Loucy (cell line): ENCODE measurements around the gene CLPSL2.

Source experiments
- CTCF ChIP-seq: fragments of 200-600 bp; sonication (generic); conservative IDR thresholded peaks from 2 replicates; pipeline ENCODE4 v1.5.1; 2014; ENCODE audit warnings: mild to moderate bottlenecking, antibody characterized with exemption, low read length
- EZH2phosphoT487 ChIP-seq: fragments of 200-600 bp; IDR thresholded peaks from 2 replicates; pipeline ENCODE4 v1.6.1; 2018; ENCODE audit warnings: antibody characterized with exemption, mild to moderate bottlenecking, moderate library complexity, borderline replicate concordance

- no peak for TF ChIP-seq CTCF
- no peak for TF ChIP-seq EZH2phosphoT487
Observed at GRCh38 chr6:35810971-35811698, 34.7 kb downstream of the CLPSL2 start.
